Measurements from ENCODE around the gene ZDHHC1. TPM values are rescaled to one million over a fixed set of nuclear protein-coding genes. Genes with fewer than 3 reads are reported as not detected.

The ZDHHC1 gene
- total and polyA plus RNA-seq, 2 of the 13 experiments (the other 11 are each of a cell fraction or from before 2014, with no cell fraction given): 0.51 to 1.1 TPM

DNA sequence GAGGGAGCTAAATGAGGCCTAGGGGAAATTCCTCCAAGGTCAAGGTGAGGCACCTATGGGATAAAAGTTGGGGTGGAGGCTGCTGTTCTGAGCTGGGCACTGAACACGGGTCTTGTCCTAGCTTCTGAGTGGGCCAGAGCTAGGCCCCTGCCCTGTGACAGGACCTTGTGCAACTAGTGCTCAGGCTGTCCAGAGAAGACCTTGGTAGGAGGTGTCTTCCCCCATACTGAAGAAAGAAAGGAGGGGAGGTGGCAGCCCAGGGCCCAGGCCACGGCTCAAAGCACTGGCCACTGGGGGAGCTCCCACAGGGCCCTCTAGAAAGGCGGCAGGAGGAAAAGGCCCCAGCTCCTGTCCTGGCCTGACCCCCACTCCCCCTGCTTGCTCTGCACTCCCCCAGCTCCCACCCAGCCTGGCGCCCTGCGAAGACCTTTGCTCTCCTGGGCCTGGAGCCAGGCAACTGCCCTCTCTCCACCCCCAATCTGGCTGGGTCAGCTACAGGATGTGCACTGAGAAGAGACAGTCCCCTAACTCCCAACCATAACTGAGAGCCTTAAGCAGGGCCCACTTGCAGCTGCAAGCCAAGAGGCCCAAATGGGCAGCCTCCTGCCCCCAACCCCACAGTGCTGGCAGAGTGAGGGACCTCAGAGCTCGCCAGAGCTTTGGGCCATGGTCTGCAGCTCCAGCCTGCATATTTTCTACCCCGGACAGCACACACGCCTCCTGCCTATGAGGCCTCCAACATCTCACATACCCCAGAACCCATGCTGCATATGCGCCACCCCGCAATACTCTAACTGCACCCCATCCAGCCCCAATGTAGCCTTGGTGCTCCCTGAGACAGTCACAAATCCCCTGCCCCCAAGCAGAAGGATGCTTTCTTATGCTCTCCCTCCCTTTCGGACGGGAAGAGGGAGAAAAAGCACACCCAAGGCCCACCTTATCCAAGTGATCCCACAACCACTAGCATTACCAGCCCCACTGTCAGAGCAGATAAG is 29.9 kb upstream of the ZDHHC1 start (continued):
- TF ChIP-seq HNRNPLL (IDR thresholded peaks at IDR 0.05; ENCODE audit: low read depth, low read length, poor library complexity, severe bottlenecking) (peak; percentile 48), KDM3A (CRISPR knock-in tag; IDR thresholded peaks at IDR 0.05; ENCODE audit: low read depth) (no peak), ZSCAN21 (CRISPR knock-in tag; IDR thresholded peaks at IDR 0.05; ENCODE audit: borderline replicate concordance) (peak; percentile 73; the same call in 1 of the 2 replicates), ZNF773 (CRISPR knock-in tag; IDR thresholded peaks at IDR 0.05; ENCODE audit: borderline replicate concordance) (0 out of 2 replicates have a peak, but pooled peaks have one; percentile 20), ZFP37 (CRISPR knock-in tag; IDR thresholded peaks at IDR 0.05; ENCODE audit: borderline replicate concordance) (no peak), PAX8 (CRISPR knock-in tag; IDR thresholded peaks at IDR 0.05; ENCODE audit: borderline replicate concordance) (no peak), SMC3 (IDR thresholded peaks at IDR 0.05; ENCODE audit: low read length) (peak; percentile 1; the same call in 1 of the 2 replicates), ZNF160 (CRISPR knock-in tag; IDR thresholded peaks at IDR 0.05) (peak; percentile 60; the same call in 1 of the 2 replicates), PRMT3 (CRISPR knock-in tag; IDR thresholded peaks at IDR 0.05; ENCODE audit: borderline replicate concordance, low read depth) (no peak), JUN (CRISPR knock-in tag; IDR thresholded peaks at IDR 0.05) (no peak), ZNF569 (CRISPR knock-in tag; IDR thresholded peaks at IDR 0.05; ENCODE audit: borderline replicate concordance) (no peak), SMAD3 (CRISPR knock-in tag; IDR thresholded peaks at IDR 0.05) (0 out of 2 replicates have a peak, but pooled peaks have one; percentile 35), ZNF441 (CRISPR knock-in tag; IDR thresholded peaks at IDR 0.05; ENCODE audit: borderline replicate concordance) (no peak)
- TF ChIP-seq, protein P1, sequence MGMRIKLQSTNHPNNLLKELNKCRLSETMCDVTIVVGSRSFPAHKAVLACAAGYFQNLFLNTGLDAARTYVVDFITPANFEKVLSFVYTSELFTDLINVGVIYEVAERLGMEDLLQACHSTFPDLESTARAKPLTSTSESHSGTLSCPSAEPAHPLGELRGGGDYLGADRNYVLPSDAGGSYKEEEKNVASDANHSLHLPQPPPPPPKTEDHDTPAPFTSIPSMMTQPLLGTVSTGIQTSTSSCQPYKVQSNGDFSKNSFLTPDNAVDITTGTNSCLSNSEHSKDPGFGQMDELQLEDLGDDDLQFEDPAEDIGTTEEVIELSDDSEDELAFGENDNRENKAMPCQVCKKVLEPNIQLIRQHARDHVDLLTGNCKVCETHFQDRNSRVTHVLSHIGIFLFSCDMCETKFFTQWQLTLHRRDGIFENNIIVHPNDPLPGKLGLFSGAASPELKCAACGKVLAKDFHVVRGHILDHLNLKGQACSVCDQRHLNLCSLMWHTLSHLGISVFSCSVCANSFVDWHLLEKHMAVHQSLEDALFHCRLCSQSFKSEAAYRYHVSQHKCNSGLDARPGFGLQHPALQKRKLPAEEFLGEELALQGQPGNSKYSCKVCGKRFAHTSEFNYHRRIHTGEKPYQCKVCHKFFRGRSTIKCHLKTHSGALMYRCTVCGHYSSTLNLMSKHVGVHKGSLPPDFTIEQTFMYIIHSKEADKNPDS (CRISPR knock-in tag; IDR thresholded peaks at IDR 0.05): peak; percentile 94
- TF ChIP-seq, protein P2, sequence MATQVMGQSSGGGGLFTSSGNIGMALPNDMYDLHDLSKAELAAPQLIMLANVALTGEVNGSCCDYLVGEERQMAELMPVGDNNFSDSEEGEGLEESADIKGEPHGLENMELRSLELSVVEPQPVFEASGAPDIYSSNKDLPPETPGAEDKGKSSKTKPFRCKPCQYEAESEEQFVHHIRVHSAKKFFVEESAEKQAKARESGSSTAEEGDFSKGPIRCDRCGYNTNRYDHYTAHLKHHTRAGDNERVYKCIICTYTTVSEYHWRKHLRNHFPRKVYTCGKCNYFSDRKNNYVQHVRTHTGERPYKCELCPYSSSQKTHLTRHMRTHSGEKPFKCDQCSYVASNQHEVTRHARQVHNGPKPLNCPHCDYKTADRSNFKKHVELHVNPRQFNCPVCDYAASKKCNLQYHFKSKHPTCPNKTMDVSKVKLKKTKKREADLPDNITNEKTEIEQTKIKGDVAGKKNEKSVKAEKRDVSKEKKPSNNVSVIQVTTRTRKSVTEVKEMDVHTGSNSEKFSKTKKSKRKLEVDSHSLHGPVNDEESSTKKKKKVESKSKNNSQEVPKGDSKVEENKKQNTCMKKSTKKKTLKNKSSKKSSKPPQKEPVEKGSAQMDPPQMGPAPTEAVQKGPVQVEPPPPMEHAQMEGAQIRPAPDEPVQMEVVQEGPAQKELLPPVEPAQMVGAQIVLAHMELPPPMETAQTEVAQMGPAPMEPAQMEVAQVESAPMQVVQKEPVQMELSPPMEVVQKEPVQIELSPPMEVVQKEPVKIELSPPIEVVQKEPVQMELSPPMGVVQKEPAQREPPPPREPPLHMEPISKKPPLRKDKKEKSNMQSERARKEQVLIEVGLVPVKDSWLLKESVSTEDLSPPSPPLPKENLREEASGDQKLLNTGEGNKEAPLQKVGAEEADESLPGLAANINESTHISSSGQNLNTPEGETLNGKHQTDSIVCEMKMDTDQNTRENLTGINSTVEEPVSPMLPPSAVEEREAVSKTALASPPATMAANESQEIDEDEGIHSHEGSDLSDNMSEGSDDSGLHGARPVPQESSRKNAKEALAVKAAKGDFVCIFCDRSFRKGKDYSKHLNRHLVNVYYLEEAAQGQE (IDR thresholded peaks at IDR 0.05; ENCODE audit: borderline replicate concordance in 1 of 2, low read depth in 1 of 2, low read length in 2 of 2): 0 out of 4 replicates have a peak, but pooled peaks of 1 of the 2 experiments have one; percentile 29
- TF ChIP-seq, protein P3, sequence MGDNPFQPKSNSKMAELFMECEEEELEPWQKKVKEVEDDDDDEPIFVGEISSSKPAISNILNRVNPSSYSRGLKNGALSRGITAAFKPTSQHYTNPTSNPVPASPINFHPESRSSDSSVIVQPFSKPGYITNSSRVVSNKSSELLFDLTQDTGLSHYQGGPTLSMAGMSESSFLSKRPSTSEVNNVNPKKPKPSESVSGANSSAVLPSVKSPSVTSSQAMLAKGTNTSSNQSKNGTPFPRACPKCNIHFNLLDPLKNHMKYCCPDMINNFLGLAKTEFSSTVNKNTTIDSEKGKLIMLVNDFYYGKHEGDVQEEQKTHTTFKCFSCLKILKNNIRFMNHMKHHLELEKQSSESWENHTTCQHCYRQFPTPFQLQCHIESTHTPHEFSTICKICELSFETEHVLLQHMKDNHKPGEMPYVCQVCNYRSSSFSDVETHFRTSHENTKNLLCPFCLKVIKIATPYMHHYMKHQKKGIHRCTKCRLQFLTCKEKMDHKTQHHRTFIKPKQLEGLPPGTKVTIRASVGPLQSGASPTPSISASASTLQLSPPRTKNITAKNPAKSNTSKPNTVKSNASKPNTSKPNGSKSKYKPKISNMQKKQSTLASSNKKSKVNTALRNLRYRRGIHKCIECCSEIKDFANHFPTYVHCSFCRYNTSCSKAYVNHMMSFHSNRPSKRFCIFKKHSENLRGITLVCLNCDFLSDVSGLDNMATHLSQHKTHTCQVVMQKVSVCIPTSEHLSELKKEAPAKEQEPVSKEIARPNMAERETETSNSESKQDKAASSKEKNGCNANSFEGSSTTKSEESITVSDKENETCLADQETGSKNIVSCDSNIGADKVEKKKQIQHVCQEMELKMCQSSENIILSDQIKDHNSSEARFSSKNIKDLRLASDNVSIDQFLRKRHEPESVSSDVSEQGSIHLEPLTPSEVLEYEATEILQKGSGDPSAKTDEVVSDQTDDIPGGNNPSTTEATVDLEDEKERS (CRISPR knock-in tag; IDR thresholded peaks at IDR 0.05): peak; percentile 64; the same call in 1 of the 2 replicates
- TF ChIP-seq, protein P4, sequence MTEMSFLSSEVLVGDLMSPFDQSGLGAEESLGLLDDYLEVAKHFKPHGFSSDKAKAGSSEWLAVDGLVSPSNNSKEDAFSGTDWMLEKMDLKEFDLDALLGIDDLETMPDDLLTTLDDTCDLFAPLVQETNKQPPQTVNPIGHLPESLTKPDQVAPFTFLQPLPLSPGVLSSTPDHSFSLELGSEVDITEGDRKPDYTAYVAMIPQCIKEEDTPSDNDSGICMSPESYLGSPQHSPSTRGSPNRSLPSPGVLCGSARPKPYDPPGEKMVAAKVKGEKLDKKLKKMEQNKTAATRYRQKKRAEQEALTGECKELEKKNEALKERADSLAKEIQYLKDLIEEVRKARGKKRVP (CRISPR knock-in tag; IDR thresholded peaks at IDR 0.05): no peak

All from HepG2 (cell line).